ENCODE data around the gene IDUA.

IDUA gene

DNA sequence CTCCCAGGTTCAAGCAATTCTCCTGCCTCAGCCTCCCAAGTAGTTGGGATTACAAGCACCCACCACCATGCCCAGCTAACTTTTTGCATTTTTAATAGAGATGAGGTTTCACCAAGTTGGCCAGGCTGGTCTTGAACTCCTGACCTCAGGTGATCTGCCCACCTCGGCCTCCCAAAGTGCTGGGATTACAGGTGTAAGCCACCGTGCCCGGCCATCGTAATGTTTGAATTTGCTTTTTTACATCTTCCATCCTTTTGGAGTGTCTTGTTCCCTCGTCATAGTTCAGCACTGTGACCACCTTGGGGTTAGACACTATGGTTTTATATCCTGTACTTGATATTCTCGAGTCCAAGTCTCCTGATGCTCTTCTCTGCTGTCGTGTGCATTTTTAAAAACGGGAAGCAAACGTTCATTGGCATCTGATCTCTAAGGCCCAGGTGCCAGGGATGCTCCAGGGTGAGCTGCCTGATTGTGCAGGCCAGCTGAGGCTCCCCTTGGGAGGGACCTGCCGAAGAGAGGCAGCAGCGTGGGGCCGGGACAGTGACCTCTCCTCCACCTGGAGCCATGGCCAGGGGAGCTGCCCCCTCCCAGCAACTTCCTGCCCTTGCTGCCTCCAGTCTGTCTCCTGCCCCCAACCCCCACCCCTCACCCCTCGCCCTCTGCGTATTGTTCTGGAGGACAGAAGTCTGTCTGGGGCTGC is 30.2 kb upstream of the IDUA start:
- peak; percentile 27 for DNase-seq (ENCODE audit: low spot score)

DNA sequence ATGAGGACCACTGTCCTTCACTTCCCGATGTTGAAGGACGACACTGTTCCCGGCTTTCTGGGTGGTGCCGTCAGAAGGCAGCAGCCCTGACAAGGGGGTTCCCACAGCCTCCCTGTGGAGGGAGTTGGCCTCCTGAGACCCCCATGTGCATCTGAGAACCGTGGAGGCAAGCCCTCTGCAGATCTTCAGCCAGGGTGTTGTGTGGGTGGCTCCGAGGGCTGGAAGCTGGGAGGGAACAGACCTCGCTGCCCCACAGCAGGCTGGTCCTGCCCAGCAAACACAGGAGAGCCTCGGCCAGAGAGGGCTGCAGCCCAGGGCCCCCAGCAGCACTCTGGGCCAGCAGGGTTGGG is 29.6 kb upstream of the IDUA start:
- DNase-seq (ENCODE audit: low spot score) = peak; percentile 31

DNA sequence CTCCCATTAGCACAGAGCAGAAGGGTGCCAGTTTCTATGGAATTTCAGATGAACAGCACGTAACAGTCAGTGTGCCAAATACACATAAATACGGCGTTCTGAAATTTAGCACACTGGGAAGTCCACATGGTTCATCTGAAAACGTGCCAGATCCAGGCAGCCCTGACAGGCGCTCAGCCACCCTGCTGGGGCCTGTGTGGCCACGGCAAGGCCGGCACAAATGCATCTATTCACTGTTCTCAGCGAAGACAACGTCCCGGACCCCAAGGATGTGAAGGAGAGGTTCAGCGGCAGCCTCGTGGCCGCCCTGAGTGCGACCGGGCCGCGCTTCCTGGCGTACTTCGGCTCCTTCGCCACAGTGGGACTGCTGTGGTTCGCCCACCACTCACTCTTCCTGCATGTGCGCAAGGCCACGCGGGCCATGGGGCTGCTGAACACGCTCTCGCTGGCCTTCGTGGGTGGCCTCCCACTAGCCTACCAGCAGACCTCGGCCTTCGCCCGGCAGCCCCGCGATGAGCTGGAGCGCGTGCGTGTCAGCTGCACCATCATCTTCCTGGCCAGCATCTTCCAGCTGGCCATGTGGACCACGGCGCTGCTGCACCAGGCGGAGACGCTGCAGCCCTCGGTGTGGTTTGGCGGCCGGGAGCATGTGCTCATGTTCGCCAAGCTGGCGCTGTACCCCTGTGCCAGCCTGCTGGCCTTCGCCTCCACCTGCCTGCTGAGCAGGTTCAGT is 29.1 kb upstream of the IDUA start:
- peak; percentile 37 for DNase-seq (ENCODE audit: low spot score)

DNA sequence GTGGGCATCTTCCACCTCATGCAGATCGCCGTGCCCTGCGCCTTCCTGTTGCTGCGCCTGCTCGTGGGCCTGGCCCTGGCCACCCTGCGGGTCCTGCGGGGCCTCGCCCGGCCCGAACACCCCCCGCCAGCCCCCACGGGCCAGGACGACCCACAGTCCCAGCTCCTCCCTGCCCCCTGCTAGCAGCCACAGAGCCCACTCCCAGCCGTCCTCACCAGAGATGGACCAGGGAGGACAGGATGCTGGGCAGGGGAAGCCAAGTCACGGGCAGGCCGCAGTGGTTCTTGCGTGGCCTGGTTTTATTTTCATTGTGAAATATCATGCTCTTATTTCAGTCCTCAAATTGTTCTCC is 28.6 kb upstream of the IDUA start:
- DNase-seq (ENCODE audit: low spot score) = peak; percentile 27

GRCh38 chr4:958696-959337 is 28.0 kb upstream of the IDUA start:
- DNase-seq (ENCODE audit: low spot score) = no peak

DNA sequence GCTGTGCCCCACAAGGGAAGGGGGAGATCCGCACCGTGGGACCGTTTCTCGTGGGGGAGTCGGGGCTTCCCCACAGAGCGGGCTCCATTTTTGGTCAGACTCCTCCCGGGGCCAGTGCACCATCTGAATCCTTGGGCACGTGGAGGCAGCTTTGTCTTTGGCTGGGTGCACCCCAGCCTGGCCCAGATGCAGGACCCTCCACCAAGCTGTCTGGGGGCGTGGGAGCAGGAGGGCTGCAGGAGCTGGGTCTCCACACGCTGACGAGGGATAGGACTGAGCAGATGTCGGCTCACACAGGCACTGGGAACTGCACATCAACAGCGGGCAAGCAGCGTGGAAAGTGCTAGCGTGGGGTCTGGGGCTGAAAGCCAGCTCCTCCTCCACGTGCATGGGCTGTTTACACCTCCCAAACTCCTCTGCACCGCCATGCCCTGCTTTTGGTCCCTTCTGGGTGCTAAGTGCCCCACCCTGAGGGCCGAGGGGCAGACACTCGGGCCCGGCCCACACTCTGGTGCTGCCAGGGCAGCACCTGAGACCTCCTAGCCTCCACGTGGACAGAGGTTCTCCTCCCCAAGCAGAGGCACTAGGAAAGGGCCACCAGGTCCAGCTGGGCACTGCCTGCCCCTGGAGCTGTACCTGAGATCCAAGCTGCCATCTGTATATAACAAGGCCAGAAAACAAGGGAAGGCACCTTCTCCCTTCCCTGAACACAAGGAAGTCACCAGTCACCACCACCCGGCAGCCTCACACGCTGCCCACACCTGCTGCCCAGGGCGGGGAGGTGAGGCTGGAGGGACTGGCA is 27.3 kb upstream of the IDUA start:
- DNase-seq (ENCODE audit: low spot score) = peak; percentile 36

- DNase-seq (ENCODE audit: low spot score) = peak; percentile 32
Measured at GRCh38 chr4:960140-960635, 26.7 kb upstream of the IDUA start.

- DNase-seq (ENCODE audit: low spot score) = peak; percentile 39
Measured at GRCh38 chr4:960636-961350, 26.1 kb upstream of the IDUA start.

DNA sequence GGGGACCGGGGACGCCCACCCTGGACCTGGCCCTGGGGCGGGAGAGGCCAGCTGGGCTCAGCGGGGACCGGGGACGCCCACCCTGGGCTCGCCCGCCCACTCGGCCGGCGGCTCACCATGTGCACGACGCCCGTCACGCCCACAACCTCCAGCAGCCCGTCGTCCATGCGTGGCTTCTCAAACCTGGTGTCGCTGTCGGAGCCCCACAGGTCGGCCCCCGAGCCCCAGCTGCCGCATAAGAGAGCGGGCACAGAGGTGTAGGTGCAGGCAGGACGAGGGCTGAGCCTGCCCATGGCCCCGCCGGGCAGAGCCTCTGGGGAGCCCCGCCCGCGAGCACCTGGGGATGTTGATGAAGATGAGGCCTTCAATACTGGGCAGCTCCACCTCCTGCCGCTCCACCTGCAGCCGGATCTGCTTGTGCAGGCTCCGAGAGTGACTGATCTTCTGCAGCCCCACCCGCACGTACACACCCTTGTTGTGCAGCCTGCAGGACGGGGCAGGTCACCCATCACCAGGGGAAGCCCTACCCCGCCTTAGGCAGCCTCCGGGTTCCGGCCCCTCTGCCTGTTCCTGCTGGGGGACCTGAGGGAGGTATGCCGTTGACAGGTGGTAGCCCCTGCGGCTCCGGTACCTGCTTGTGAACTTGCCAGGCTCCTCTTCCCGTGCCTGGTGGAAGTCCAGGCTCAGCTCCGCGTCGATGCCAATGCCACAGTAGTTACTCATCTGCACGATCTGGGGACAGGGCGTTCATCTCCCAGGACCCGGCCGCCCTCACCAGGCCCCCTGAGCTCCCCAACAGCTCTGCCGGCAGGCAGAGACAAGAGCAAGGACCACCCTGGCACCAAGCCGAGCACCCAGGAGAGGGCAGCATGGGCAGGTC is 25.3 kb upstream of the IDUA start:
- no peak for DNase-seq (ENCODE audit: low spot score)

DNA sequence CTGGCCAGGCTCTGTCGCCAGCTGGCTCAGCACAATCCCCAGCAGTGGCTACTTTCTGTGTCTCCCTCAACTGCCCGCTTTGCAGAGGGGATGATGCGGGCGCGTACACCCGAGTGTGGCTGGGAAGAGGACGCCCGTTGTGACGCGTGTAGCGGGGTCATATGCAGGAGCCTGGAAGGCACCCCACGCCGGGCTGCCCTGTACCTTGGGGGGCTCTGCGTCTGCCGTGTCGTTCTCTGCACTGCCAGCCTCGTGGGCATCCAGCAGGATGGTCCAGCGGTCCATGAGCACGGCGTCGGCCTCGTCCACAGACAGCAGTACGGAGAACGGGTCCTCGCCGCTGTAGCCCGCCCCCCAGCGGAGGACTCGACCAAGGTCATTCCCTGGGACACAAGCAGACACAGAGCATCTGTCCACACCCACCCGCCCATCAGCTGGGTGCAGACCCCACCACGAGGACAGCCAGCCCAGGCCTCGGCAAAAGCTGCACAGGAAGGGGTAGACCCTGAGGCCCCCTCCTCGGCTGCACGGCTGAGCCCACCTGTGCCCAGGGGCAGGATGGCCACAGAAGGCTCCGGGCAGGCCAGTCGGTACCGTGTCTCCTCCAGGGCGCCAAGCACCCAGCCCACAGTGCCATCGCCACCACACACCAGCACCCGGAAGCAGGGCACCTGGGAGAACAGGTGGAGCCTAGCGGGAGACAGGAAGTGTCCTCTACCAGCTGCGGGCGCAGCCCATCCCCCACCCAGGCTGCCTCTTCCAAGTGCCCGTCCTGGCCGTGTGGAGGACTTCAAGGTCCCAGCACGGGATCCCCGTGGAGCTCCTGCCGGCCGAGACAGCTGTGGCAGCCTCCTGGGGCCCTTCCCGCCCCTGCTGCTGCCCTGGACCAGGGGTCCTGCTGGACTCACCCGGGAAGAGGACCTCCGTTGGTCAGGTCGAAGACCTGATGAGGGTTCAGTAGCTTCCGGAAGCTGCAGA is 24.3 kb upstream of the IDUA start:
- DNase-seq (ENCODE audit: low spot score) = no peak

DNA sequence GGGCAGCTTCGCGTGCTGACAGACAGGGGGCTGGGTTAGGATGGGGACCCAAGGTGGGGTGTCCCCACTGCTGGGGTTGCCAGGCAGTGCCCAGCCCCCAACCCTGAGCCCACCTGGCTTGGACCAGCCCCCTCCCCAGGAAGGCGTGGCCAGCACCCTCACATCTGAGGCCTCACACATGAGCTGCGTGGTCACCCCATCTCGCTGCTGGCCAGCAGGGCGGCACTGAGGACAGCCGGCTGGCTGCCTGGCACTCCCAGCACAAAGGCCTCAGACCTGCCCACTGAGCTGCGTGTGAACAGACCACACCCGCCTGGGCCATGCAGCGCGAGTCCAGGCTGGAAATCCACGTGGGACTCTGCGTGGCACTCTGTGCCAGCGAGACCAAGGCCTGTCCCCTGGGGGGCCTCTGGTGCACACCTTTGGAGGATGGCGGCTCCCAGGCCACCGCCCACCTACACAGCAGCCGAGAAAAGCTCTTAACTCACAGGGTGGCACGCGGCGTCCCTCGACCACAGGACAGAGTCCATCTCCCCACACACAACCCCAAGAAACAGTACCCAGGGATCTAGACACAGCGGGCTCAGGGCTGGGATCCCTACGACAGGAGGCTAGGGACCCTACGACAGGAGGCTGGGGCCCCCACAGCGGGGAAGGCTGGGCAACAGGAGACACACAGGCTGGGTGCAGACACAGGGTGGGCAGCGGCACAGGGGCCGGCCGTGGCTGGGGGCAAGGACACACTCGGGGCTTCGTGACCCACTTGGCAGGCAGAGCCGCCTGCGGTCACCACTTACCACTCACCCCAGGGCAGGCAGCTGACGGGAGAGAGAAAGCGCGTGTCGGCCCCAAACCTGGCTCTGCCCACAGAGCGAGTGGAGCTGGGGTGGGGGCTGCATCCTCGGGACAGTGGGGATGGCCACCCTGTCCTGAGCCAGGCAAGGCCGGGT is 23.3 kb upstream of the IDUA start:
- no peak for DNase-seq (ENCODE audit: low spot score)

DNA sequence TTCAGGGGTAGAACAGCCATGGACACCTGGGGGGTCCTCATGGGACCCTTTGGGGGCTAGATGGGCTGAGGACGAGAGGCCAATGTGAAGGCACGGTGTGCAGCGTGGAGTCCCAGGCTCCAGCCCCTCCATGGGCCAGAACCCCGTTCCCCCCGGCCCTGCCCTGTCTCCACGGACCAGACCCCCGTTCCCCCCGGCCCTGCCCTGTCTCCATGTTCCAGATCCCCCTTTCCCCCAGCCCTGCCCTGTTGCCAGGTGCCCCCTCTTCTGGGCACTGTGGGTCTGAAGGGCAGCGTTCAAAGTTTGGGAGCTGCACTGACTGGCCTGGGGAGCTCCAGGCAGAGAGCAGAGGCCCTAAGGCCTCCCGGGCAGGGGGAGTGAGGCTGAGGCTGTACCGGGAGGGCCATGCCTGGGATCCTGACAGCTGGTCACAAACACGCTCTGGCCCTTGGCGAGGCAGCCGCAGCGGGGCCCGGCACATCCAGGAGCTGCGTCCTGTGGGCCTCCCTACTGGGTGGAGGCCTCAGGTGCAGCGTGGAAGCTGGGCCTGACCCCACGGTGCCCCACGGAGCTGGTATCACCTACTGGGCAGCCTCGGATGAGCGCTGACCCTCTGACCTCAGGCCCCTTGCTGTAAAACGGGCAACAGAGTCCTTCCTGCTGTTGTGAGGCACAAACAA is 22.4 kb upstream of the IDUA start:
- DNase-seq (ENCODE audit: low spot score) = no peak

GRCh38 chr4:965048-965765 is 21.6 kb upstream of the IDUA start:
- DNase-seq (ENCODE audit: low spot score) = no peak

DNA sequence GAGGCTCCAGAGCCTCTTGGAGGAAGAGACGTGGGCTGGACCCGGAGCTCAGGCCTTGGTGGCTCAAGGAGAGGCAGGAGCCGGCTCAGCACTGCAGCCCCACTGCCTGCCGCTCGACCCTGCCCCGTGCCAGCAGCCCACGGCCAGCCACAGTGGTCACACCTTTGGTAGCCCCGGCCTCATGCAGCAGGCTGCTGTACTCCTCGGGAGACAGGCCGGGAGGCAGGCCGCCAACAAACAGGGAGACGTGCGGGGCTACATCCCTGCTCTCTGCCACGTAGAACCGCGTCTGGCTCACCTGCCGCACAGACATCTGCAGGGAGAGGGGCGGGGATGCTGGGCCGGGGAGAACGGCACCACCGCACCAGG is 21.1 kb upstream of the IDUA start:
- DNase-seq (ENCODE audit: low spot score) = no peak

- no peak for DNase-seq (ENCODE audit: low spot score)
Measured at GRCh38 chr4:966266-967112, 20.4 kb upstream of the IDUA start.
